Stimulated activated CD8-positive, alpha-beta memory T cell treated with anti-CD3 and anti-CD28 coated beads, Interleukin-4, amount 100 ng/mL, for 48 hours (primary cell): ENCODE data around the gene PTPRN.
A peak's percentile ranks its signal among the peaks of the same experiment; 100 is the strongest.
"Not testable (repeated sequence)": the region's sequence is repeated elsewhere in the genome, so short reads cannot be mapped to it uniquely, and the experiment has no call there.

ENCODE experiments used
- DNase-seq: peaks from one replicate; pipeline ENCODE4 v3.0.0-alpha.2; 2020

PTPRN gene

GRCh38 chr2:219266886-219267285 lies 42.3 kb downstream of the PTPRN start:
- DNase-seq = no peak

- DNase-seq = no peak
These were observed 43.0 kb downstream of the PTPRN start for GRCh38 chr2:219266232-219266631.

- no peak for DNase-seq
These were observed 48.0 kb downstream of the PTPRN start for GRCh38 chr2:219261024-219261855.

- not testable (repeated sequence) for DNase-seq
These were observed 50.3 kb downstream of the PTPRN start for GRCh38 chr2:219258942-219259341.

- DNase-seq = peak; percentile 53
These were observed 54.5 kb downstream of the PTPRN start for GRCh38 chr2:219254590-219255201.

GRCh38 chr2:219253753-219254589 lies 55.2 kb downstream of the PTPRN start, which contains the start of gene TUBA4A:
TUBA4A (minus strand) TSS chr2:219253918; CDS start chr2:219253858, 60 bp downstream.
- peak; percentile 93 for DNase-seq

GRCh38 chr2:219252900-219253752 lies 56.1 kb downstream of the PTPRN start, which contains the start of gene TUBA4B:
TUBA4B (plus strand) TSS chr2:219253243; CDS start chr2:219253408, 165 bp downstream.
- peak; percentile 65 for DNase-seq

GRCh38 chr2:219252570-219252899 lies 56.7 kb downstream of the PTPRN start:
- no peak for DNase-seq

- peak; percentile 40 for DNase-seq
These were observed 57.1 kb downstream of the PTPRN start for GRCh38 chr2:219252084-219252483.

GRCh38 chr2:219251656-219252055 lies 57.5 kb downstream of the PTPRN start:
- DNase-seq = no peak

GRCh38 chr2:219250049-219250781 lies 59.0 kb downstream of the PTPRN start:
- no peak for DNase-seq

- peak; percentile 59 for DNase-seq
These were observed 59.8 kb downstream of the PTPRN start for GRCh38 chr2:219249203-219249980.

- DNase-seq = no peak
These were observed 60.4 kb downstream of the PTPRN start for GRCh38 chr2:219248845-219249202.

GRCh38 chr2:219247678-219248642 lies 61.2 kb downstream of the PTPRN start:
- DNase-seq = peak; percentile 75

- no peak for DNase-seq
These were observed 62.6 kb downstream of the PTPRN start for GRCh38 chr2:219246559-219246958.

GRCh38 chr2:219245899-219246230 lies 63.3 kb downstream of the PTPRN start:
- DNase-seq = peak; percentile 43

GRCh38 chr2:219245148-219245898 lies 63.9 kb downstream of the PTPRN start, which contains the start of the genes GLB1L and STK16:
GLB1L (minus strand) TSS chr2:219245444; CDS start chr2:219243573, 1,871 bp downstream.
STK16 (plus strand) TSS chr2:219245479; CDS start chr2:219246000, 521 bp downstream.
- peak; percentile 98 for DNase-seq

GRCh38 chr2:219244789-219245147 lies 64.4 kb downstream of the PTPRN start:
- DNase-seq = no peak

- DNase-seq = no peak
These were observed 65.9 kb downstream of the PTPRN start for GRCh38 chr2:219243291-219243761.
